ENCODE data around the gene CUL4A. TPM values are rescaled to one million over a fixed set of nuclear protein-coding genes. Genes with fewer than 3 reads are reported as not detected.

Gene CUL4A
- polyA plus RNA-seq, 1 experiment = 75.4 TPM

DNA sequence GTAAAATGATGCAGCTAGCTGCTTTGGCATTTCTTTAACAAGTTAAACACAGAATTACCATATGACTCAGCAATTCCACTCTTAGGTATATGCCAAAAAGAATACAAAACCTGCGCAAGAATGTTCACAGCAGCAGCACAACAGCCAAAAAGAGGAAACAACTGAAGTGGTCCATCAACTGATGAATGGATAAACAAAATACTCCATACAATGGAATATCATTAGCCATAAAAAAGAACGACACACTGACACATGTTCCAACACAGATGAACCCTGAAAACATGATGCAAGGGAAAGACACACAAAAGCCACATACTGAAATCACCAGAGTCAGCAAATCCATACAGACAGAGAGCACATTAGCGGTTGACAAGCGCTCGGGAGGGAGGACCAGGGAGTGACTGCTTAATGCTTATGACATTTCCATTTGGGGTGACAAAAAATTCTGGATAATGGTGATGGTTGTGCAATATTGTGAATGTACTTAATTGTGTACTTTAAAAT, 3.9 kb upstream of the CUL4A start:
- DNase-seq (ENCODE audit: low read depth, low spot score) = no peak
- Histone ChIP-seq H3K9me3 (ENCODE audit: control insufficient read depth, insufficient read depth, low read length) (no peaks in the 10 kb centered on the region; the same call in 1 of the 2 replicates), H3K4me3 (ENCODE audit: low read depth, low read length) (no peak overlapping the region), H3K27me3 (ENCODE audit: control insufficient read depth, insufficient read depth, low read length) (no peaks in the 10 kb centered on the region), H3K27ac (ENCODE audit: low read depth, low read length) (peak overlapping the region; percentile 55)
- POLR2A ChIA-PET = no interaction called here
- CTCF ChIA-PET = no interaction called here
- TF ChIP-seq, protein P1, sequence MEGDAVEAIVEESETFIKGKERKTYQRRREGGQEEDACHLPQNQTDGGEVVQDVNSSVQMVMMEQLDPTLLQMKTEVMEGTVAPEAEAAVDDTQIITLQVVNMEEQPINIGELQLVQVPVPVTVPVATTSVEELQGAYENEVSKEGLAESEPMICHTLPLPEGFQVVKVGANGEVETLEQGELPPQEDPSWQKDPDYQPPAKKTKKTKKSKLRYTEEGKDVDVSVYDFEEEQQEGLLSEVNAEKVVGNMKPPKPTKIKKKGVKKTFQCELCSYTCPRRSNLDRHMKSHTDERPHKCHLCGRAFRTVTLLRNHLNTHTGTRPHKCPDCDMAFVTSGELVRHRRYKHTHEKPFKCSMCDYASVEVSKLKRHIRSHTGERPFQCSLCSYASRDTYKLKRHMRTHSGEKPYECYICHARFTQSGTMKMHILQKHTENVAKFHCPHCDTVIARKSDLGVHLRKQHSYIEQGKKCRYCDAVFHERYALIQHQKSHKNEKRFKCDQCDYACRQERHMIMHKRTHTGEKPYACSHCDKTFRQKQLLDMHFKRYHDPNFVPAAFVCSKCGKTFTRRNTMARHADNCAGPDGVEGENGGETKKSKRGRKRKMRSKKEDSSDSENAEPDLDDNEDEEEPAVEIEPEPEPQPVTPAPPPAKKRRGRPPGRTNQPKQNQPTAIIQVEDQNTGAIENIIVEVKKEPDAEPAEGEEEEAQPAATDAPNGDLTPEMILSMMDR (IDR thresholded peaks at IDR 0.05; ENCODE audit: low read depth, low read length) = no peak

DNA sequence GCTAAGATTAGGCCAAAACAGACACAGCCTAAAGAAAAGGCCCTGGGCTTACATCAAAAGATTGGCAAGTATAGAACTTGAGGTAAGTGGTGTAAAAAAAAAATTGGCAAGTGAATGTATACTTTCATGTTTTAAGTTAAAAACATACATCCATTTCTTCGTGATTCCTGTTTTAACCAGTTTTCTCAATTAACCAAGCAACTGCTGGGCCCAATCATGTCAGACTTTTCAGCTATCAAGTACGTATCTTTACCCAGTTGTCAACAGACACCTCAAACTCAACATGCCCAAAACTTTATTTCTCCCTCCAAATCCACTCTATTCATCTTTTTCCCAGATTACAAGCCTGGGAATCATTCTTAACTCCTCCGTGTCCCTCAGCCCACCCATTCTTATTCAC, 2.0 kb upstream of the CUL4A start:
- peak overlapping the region; percentile 90 for H3K27ac ChIP-seq (ENCODE audit: low read depth, low read length)
- H3K4me3 ChIP-seq (ENCODE audit: low read depth, low read length) = peak overlapping the region; percentile 95
- CTCF ChIA-PET = interaction anchor here (0.7 kb wide), 1 partner anchor 11 kb away, joined by 3 read pairs; no protein-coding TSS in a partner anchor
- POLR2A ChIA-PET = interaction anchor here (2.4 kb wide), 1 partner anchor 90 kb away, joined by 7 read pairs; the partner anchor contains the start of gene LAMP1
- TF ChIP-seq, protein P1 (IDR thresholded peaks at IDR 0.05; ENCODE audit: low read depth, low read length) = no peak
- no peak for DNase-seq (ENCODE audit: low read depth, low spot score)
- no peaks in the 10 kb centered on the region for H3K27me3 ChIP-seq (ENCODE audit: control insufficient read depth, insufficient read depth, low read length)
- H3K9me3 ChIP-seq (ENCODE audit: control insufficient read depth, insufficient read depth, low read length) = no peaks in the 10 kb centered on the region; the same call in 1 of the 2 replicates

DNA sequence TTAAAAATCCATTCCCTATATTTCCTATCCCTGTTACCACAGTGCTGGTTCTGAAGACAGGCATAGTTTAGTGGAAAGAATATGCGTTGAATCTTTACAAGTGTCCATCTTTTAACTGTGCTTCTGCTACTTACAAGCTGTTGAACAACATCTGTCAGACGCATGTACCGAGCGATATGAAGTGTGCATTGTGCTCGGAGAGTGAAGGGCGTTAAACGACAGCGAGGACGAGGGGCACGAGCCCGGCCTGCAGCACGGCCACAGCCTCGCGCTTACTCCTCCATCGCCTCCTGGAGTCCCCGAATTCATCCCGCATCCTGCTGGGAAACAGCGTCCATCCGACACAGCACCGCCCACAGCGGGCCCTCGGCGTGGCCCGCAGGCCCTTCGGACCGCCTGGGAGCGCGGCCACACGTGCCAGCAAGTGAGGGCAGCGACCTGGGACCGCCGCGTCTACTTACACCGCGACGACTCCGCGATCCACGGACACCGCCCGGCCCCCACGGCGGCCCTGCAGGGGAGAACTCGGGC, 1.5 kb upstream of the CUL4A start:
- POLR2A ChIA-PET = interaction anchor here (0.6 to 2.6 kb wide), 4 partner anchors 21 to 89 kb away, joined by 3 to 18 read pairs (median 8); partner anchors contain the start of gene LAMP1
- peak overlapping the region; percentile 95 for H3K4me3 ChIP-seq (ENCODE audit: low read depth, low read length)
- H3K27me3 ChIP-seq (ENCODE audit: control insufficient read depth, insufficient read depth, low read length) = no peaks in the 10 kb centered on the region
- no peak for DNase-seq (ENCODE audit: low read depth, low spot score)
- CTCF ChIA-PET = interaction anchor here (0.7 kb wide), 1 partner anchor 12 kb away, joined by 3 read pairs; no protein-coding TSS in a partner anchor
- peak overlapping the region; percentile 90 for H3K27ac ChIP-seq (ENCODE audit: low read depth, low read length)
- H3K9me3 ChIP-seq (ENCODE audit: control insufficient read depth, insufficient read depth, low read length) = no peaks in the 10 kb centered on the region; the same call in 1 of the 2 replicates
- TF ChIP-seq, protein P1 (IDR thresholded peaks at IDR 0.05; ENCODE audit: low read depth, low read length) = peak; percentile 14; the same call in 1 of the 2 replicates

DNA sequence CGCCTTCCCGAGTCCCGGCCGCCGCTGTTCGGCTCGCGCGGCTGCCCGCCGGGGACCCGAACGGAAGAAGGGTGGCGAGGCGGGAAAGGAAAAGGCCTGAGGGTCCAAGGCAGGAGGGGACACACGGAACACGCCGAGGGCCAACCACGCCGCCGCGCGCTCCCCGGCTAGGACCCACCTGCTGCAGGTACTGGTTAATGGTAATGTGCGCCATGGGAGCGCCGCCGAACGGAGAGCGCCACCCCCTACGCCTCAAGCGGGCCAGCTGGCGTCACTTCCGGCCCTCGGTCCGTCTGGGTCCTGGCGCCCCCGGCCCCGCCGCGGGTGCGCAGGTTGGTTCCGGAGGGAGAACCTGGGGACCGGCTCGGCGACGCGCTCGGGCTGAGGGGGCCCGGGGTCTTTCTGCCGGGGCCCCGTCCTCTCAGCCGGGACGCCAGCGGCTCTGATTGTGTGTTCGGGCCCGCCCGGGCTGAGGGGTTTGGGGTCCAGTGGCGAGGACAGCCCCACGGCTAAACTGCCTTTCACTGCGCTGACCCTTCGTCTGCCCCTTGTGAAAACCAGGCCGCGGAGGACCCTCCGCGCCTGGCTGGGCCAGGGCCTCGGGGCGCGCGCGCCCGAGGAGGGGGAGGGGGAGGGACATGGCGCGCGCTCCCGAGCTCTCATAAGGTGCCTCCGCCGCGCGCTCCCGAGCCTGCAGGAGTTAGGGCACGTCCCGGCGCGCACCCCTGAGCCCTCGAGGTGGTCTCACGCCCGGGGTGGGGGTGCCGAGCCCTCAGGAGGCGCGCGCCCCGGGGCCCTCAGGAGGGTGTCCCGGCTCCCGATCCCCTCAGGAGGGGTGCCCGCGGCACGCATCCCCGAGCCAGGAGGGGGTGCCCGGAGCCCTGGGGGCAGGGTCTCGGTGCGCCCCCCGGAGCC, 735 bp upstream of the CUL4A start, which contains the start of gene PCID2:
TSS of gene PCID2 (minus strand) at position 249 of the 915 bp plus-strand sequence. CDS start at position 214, 35 bp downstream.
- ChIA-PET POLR2A (interaction anchor here (0.6 to 2.6 kb wide), 13 partner anchors 9 to 88 kb away, joined by 3 to 18 read pairs (median 4); partner anchors contain the start of genes F10 and LAMP1), CTCF (no interaction called here)
- Histone ChIP-seq H3K27me3 (ENCODE audit: control insufficient read depth, insufficient read depth, low read length) (no peaks in the 10 kb centered on the region), H3K4me3 (ENCODE audit: low read depth, low read length) (peak within 1 kb of the TSS; percentile 95), H3K27ac (ENCODE audit: low read depth, low read length) (peak within 1 kb of the TSS; percentile 95), H3K9me3 (ENCODE audit: control insufficient read depth, insufficient read depth, low read length) (no peaks in the 10 kb centered on the region; the same call in 1 of the 2 replicates)
- no peak for DNase-seq (ENCODE audit: low read depth, low spot score)
- TF ChIP-seq, protein P1 (IDR thresholded peaks at IDR 0.05; ENCODE audit: low read depth, low read length) = no peak

All from AG04450 (cell line).